Astrocyte (in vitro differentiated cells and primary cell): ENCODE measurements around the gene SLC12A8. TPM values are rescaled to one million over a fixed set of nuclear protein-coding genes. Genes with fewer than 3 reads are reported as not detected.

Source experiments
- DNase-seq: peaks from one replicate; pipeline ENCODE4 v3.0.0-alpha.2; 2010; ENCODE audit warnings: low read depth
- FAIRE-seq: peaks from 2 replicates; lab custom pipeline; 2011; peaks lifted over from hg19 to GRCh38; lab: Jason Lieb, UNC
- H2AFZ ChIP-seq: 2 replicates; pipeline ENCODE4 v1.6.0; 2012; ENCODE audit warnings: low read depth, low read length, inconsistent platforms
- H3K27ac ChIP-seq: 2 replicates; pipeline ENCODE4 v1.5.1; 2011; ENCODE audit warnings: low read depth, low read length, inconsistent platforms
- H3K27me3 ChIP-seq: 2 replicates; pipeline ENCODE4 v1.6.0; 2011; ENCODE audit warnings: low read length, inconsistent platforms; ENCODE audit not compliant: insufficient read depth
- H3K36me3 ChIP-seq: 2 replicates; pipeline ENCODE4 v1.5.1; 2011; ENCODE audit warnings: low read length, inconsistent platforms; ENCODE audit not compliant: insufficient read depth
- H3K4me1 ChIP-seq: 2 replicates; pipeline ENCODE4 v1.5.1; 2011; ENCODE audit warnings: low read length, inconsistent platforms; ENCODE audit not compliant: insufficient read depth
- H3K4me2 ChIP-seq: 2 replicates; pipeline ENCODE4 v1.6.0; 2012; ENCODE audit warnings: low read length, inconsistent platforms
- H3K4me3 ChIP-seq: 2 replicates; pipeline ENCODE4 v1.5.1; 2011; ENCODE audit warnings: low read depth, mild to moderate bottlenecking, low read length, inconsistent platforms; ENCODE audit not compliant: insufficient read depth
- H3K79me2 ChIP-seq: 2 replicates; pipeline ENCODE4 v1.6.0; 2012; ENCODE audit warnings: mild to moderate bottlenecking, low read length, inconsistent platforms; ENCODE audit not compliant: insufficient read depth
- H3K9ac ChIP-seq: 2 replicates; pipeline ENCODE4 v1.6.0; 2012; ENCODE audit warnings: mild to moderate bottlenecking, low read length, inconsistent platforms
- H3K9me3 ChIP-seq: 2 replicates; pipeline ENCODE4 v1.5.1; 2012; ENCODE audit warnings: low read depth, mild to moderate bottlenecking, low read length, inconsistent platforms; ENCODE audit not compliant: insufficient read depth
- H4K20me1 ChIP-seq: 2 replicates; pipeline ENCODE4 v1.6.0; 2012; ENCODE audit warnings: low read length, inconsistent platforms; ENCODE audit not compliant: insufficient read depth
- H3K27ac Mint-ChIP-seq: one replicate; pipeline ENCODE4 v1.8.0; 2021; ENCODE audit warnings: mild to moderate bottlenecking, mixed read lengths; ENCODE audit not compliant: unreplicated experiment
- H3K27me3 Mint-ChIP-seq: one replicate; pipeline ENCODE4 v1.8.0; 2021; ENCODE audit warnings: low read depth, mixed read lengths; ENCODE audit not compliant: unreplicated experiment
- H3K36me3 Mint-ChIP-seq: one replicate; pipeline ENCODE4 v1.8.0; 2021; ENCODE audit warnings: low read depth, mixed read lengths; ENCODE audit not compliant: unreplicated experiment
- H3K4me1 Mint-ChIP-seq: one replicate; pipeline ENCODE4 v1.8.0; 2021; ENCODE audit warnings: low read depth, mixed read lengths; ENCODE audit not compliant: unreplicated experiment
- H3K4me3 Mint-ChIP-seq: one replicate; pipeline ENCODE4 v1.8.0; 2021; ENCODE audit warnings: mild to moderate bottlenecking, moderate library complexity, mixed read lengths; ENCODE audit not compliant: unreplicated experiment
- H3K9me3 Mint-ChIP-seq: one replicate; pipeline ENCODE4 v1.8.0; 2021; ENCODE audit warnings: mild to moderate bottlenecking, mixed read lengths; ENCODE audit not compliant: unreplicated experiment
- CTCF ChIP-seq: IDR thresholded peaks from 2 replicates; pipeline ENCODE4 v1.5.1; 2011; ENCODE audit warnings: low read depth, mild to moderate bottlenecking, inconsistent platforms, low read length, moderate library complexity; ENCODE audit not compliant: insufficient read depth
- EZH2 ChIP-seq: IDR thresholded peaks from 2 replicates; pipeline ENCODE4 v1.6.1; 2012; ENCODE audit warnings: mild to moderate bottlenecking, low read length, inconsistent platforms; ENCODE audit not compliant: insufficient read depth
- total RNA-seq: library from RNA; stranded (reverse); gene quantifications from 2 replicates; pipeline ENCODE4 v1.2.1, GENCODE V29; 2021

Gene SLC12A8
- total RNA-seq, 1 donor from 2014 or later = 4.2 TPM

- Histone ChIP-seq H3K79me2 (no peaks in the 10 kb centered on the region), H3K27ac (no peak overlapping the region), H4K20me1 (no peaks in the 10 kb centered on the region), H3K36me3 (no peaks in the 10 kb centered on the region), H3K4me3 (no peak overlapping the region), H3K4me2 (no peak overlapping the region), H3K9ac (no peak overlapping the region), H2AFZ (no peak overlapping the region), H3K27me3 (no peaks in the 10 kb centered on the region), H3K4me1 (peaks cover 6% of the 10 kb centered on the region), H3K9me3 (no peaks in the 10 kb centered on the region)
- no peak overlapping the region for H3K4me3 Mint-ChIP-seq
- H3K4me1 Mint-ChIP-seq = peaks cover 2% of the 10 kb centered on the region
- H3K27me3 Mint-ChIP-seq = peaks cover 18% of the 10 kb centered on the region
- FAIRE-seq (no peak), DNase-seq (no peak)
- no peak overlapping the region for H3K27ac Mint-ChIP-seq
- H3K9me3 Mint-ChIP-seq = peaks cover 1% of the 10 kb centered on the region
- no peak for TF ChIP-seq EZH2
- no peaks in the 10 kb centered on the region for H3K36me3 Mint-ChIP-seq
Observed at GRCh38 chr3:125161607-125162219, 50.8 kb downstream of the SLC12A8 start.

- Histone ChIP-seq H3K4me1 (peaks cover 6% of the 10 kb centered on the region), H3K27ac (no peak overlapping the region), H4K20me1 (no peaks in the 10 kb centered on the region), H2AFZ (no peak overlapping the region), H3K27me3 (no peaks in the 10 kb centered on the region), H3K9me3 (no peaks in the 10 kb centered on the region), H3K4me2 (no peak overlapping the region), H3K4me3 (no peak overlapping the region), H3K79me2 (no peaks in the 10 kb centered on the region), H3K36me3 (no peaks in the 10 kb centered on the region), H3K9ac (no peak overlapping the region)
- H3K9me3 Mint-ChIP-seq = peaks cover 1% of the 10 kb centered on the region
- H3K36me3 Mint-ChIP-seq = no peaks in the 10 kb centered on the region
- H3K27ac Mint-ChIP-seq = no peak overlapping the region
- DNase-seq (peak; percentile 93), FAIRE-seq (no peak)
- H3K27me3 Mint-ChIP-seq = peaks cover 18% of the 10 kb centered on the region
- H3K4me1 Mint-ChIP-seq = peaks cover 2% of the 10 kb centered on the region
- no peak for TF ChIP-seq CTCF
- TF ChIP-seq EZH2 = no peak
- no peak overlapping the region for H3K4me3 Mint-ChIP-seq
Observed at GRCh38 chr3:125160606-125161371, 51.8 kb downstream of the SLC12A8 start.

- Mint-ChIP-seq H3K27ac (no peak overlapping the region), H3K9me3 (peaks cover 1% of the 10 kb centered on the region), H3K36me3 (no peaks in the 10 kb centered on the region), H3K27me3 (peaks cover 13% of the 10 kb centered on the region), H3K4me1 (peaks cover 2% of the 10 kb centered on the region), H3K4me3 (no peak overlapping the region)
- H2AFZ ChIP-seq = no peak overlapping the region
- no peak overlapping the region for H3K4me2 ChIP-seq
- H4K20me1 ChIP-seq = no peaks in the 10 kb centered on the region
- H3K9me3 ChIP-seq = no peaks in the 10 kb centered on the region
- H3K36me3 ChIP-seq = no peaks in the 10 kb centered on the region
- no peak for FAIRE-seq
- H3K4me1 ChIP-seq = peaks cover 6% of the 10 kb centered on the region
- no peak overlapping the region for H3K9ac ChIP-seq
- DNase-seq = no peak
- H3K27me3 ChIP-seq = no peaks in the 10 kb centered on the region
- TF ChIP-seq CTCF (no peak), EZH2 (no peak)
- H3K27ac ChIP-seq = no peak overlapping the region
- H3K79me2 ChIP-seq = no peaks in the 10 kb centered on the region
- H3K4me3 ChIP-seq = no peak overlapping the region
Observed at GRCh38 chr3:125157183-125157582, 55.4 kb downstream of the SLC12A8 start.
